Lower leg skin (tissue), 4 donors: Measurements from ENCODE around the gene SHROOM1. TPM values are rescaled to one million over a fixed set of nuclear protein-coding genes. Genes with fewer than 3 reads are reported as not detected.

Experiments
- DNase-seq, 2 donors: peaks; one replicate each; pipeline ENCODE4 v3.0.0-alpha.2; 2019; ENCODE audit warnings: low spot score in 2 of 2
- H3K4me3 ChIP-seq: fragments of 200-600 bp; sonication (generic); 2 replicates; pipeline ENCODE4 v1.5.1; 2017; ENCODE audit warnings: mild to moderate bottlenecking, low read depth; ENCODE audit not compliant: poor library complexity, severe bottlenecking
- CTCF ChIP-seq, 3 donors: fragments of 450-650 bp; IDR thresholded peaks; one replicate each; pipeline ENCODE4 v1.5.1; 2016; ENCODE audit warnings: antibody characterized with exemption in 3 of 3, mild to moderate bottlenecking in 3 of 3, moderate library complexity in 2 of 3
- POLR2A ChIP-seq, 2 donors: fragments of 450-650 bp; IDR thresholded peaks; one replicate each; pipeline ENCODE4 v1.6.1; 2016 to 2017; ENCODE audit warnings: antibody characterized with exemption in 2 of 2, mild to moderate bottlenecking in 1 of 2, moderate library complexity in 1 of 2
- WGBS, 2 donors: methylation state at CpG; one replicate each; pipeline ENCODE4 v1.1.5; 2018; 5-methylcytosine and 5-hydroxymethylcytosine counted together
- intact Hi-C: fragments of 100-400 bp; cut with DNase I; formaldehyde crosslinking; loops from one replicate; pipeline ENCODE4 v1.15.0; 2023; ENCODE audit warnings: low total_unique reads
- total RNA-seq, 4 donors: library from RNA; depleted of rRNA; stranded (reverse); fragments of >200 nt; gene quantifications; one replicate each; pipeline ENCODE4 v1.1.0, GENCODE V29; 2016

Gene SHROOM1
- total RNA-seq, 4 donors from 2014 or later = 1.2 to 3.8 (median 2.2) TPM

GRCh38 chr5:132826424-132827082 lies 3.9 kb downstream of the SHROOM1 start:
- DNase-seq = no peak
- H3K4me3 ChIP-seq = no peak overlapping the region
- intact Hi-C loops = no loop called here
- 87 to 89% methylated on average over 6 of the region's 6 CpGs for WGBS, 2 donors
- TF ChIP-seq POLR2A (IDR thresholded peaks at IDR 0.05) = no peak
- no peak for TF ChIP-seq CTCF (IDR thresholded peaks at IDR 0.05)

- 71 to 74% methylated on average over 24 to 32 of the region's 43 CpGs for WGBS, 2 donors
- no peak for DNase-seq
- no peak overlapping the region for H3K4me3 ChIP-seq
- TF ChIP-seq CTCF (IDR thresholded peaks at IDR 0.05) (no peak), POLR2A (IDR thresholded peaks at IDR 0.05) (no peak)
- intact Hi-C loops = no loop called here
Observed at GRCh38 chr5:132825834-132826391, 4.5 kb downstream of the SHROOM1 start.

- no peak overlapping the region for H3K4me3 ChIP-seq
- WGBS, 2 donors = 61 to 77% methylated on average over 30 to 36 of the region's 71 CpGs
- TF ChIP-seq POLR2A (IDR thresholded peaks at IDR 0.05) = no peak
- no peak for TF ChIP-seq CTCF (IDR thresholded peaks at IDR 0.05)
- intact Hi-C loops = no loop called here
- DNase-seq = no peak
Observed at GRCh38 chr5:132825033-132825833, 5.2 kb downstream of the SHROOM1 start.

GRCh38 chr5:132824426-132824825 lies 6.0 kb downstream of the SHROOM1 start:
- no peak for DNase-seq
- intact Hi-C loops = no loop called here
- H3K4me3 ChIP-seq = no peak overlapping the region
- no peak for TF ChIP-seq CTCF (IDR thresholded peaks at IDR 0.05)
- TF ChIP-seq POLR2A (IDR thresholded peaks at IDR 0.05) = no peak
- WGBS, 2 donors = 91 to 93% methylated on average over 3 of the region's 3 CpGs

GRCh38 chr5:132823481-132824050 lies 6.9 kb downstream of the SHROOM1 start:
- intact Hi-C loops = no loop called here
- WGBS, 2 donors = 92 to 95% methylated on average over 5 to 7 of the region's 7 CpGs
- no peak for DNase-seq
- TF ChIP-seq POLR2A (IDR thresholded peaks at IDR 0.05) (no peak), CTCF (IDR thresholded peaks at IDR 0.05) (no peak)
- no peak overlapping the region for H3K4me3 ChIP-seq
